ENCODE data around the gene ZMIZ1.

The ZMIZ1 gene

GRCh38 chr10:79116368-79116767 is 47.6 kb downstream of the ZMIZ1 start:
- FAIRE-seq (no peak), DNase-seq (ENCODE audit: insufficient read length, low spot score) (no peak)

GRCh38 chr10:79116801-79117723 is 48.3 kb downstream of the ZMIZ1 start:
- DNase-seq (ENCODE audit: insufficient read length, low spot score) (peak; percentile 61), FAIRE-seq (peak; percentile 87)

GRCh38 chr10:79118286-79119202 is 49.8 kb downstream of the ZMIZ1 start:
- DNase-seq (ENCODE audit: insufficient read length, low spot score) (no peak), FAIRE-seq (no peak)

GRCh38 chr10:79119306-79119705 is 50.5 kb downstream of the ZMIZ1 start:
- DNase-seq (ENCODE audit: insufficient read length, low spot score) (no peak), FAIRE-seq (no peak)

GRCh38 chr10:79123547-79123963 is 54.8 kb downstream of the ZMIZ1 start:
- no peak for FAIRE-seq

GRCh38 chr10:79124066-79124465 is 55.3 kb downstream of the ZMIZ1 start:
- FAIRE-seq (no peak), DNase-seq (ENCODE audit: insufficient read length, low spot score) (no peak)

More at GRCh38 chr10:79123547-79123963, 54.8 kb downstream of the ZMIZ1 start:
- no peak for DNase-seq (ENCODE audit: insufficient read length, low spot score)

- FAIRE-seq (no peak), DNase-seq (ENCODE audit: insufficient read length, low spot score) (no peak)
Measured at GRCh38 chr10:79125092-79125491, 56.3 kb downstream of the ZMIZ1 start.

GRCh38 chr10:79126351-79127080 is 57.8 kb downstream of the ZMIZ1 start:
- DNase-seq (ENCODE audit: insufficient read length, low spot score) = no peak
- no peak for FAIRE-seq

- DNase-seq (ENCODE audit: insufficient read length, low spot score) (no peak), FAIRE-seq (no peak)
Measured at GRCh38 chr10:79127151-79127961, 58.6 kb downstream of the ZMIZ1 start.

GRCh38 chr10:79128241-79128922 is 59.6 kb downstream of the ZMIZ1 start:
- no peak for DNase-seq (ENCODE audit: insufficient read length, low spot score)
- no peak for FAIRE-seq

- no peak for FAIRE-seq
Measured at GRCh38 chr10:79128923-79129305, 60.1 kb downstream of the ZMIZ1 start.

GRCh38 chr10:79129361-79129997 is 60.7 kb downstream of the ZMIZ1 start:
- FAIRE-seq = no peak
- no peak for DNase-seq (ENCODE audit: insufficient read length, low spot score)

More at GRCh38 chr10:79128923-79129305, 60.1 kb downstream of the ZMIZ1 start:
- DNase-seq (ENCODE audit: insufficient read length, low spot score) = no peak

- FAIRE-seq (no peak), DNase-seq (ENCODE audit: insufficient read length, low spot score) (no peak)
Measured at GRCh38 chr10:79130255-79130654, 61.5 kb downstream of the ZMIZ1 start.

GRCh38 chr10:79130846-79131245 is 62.1 kb downstream of the ZMIZ1 start:
- DNase-seq (ENCODE audit: insufficient read length, low spot score) (no peak), FAIRE-seq (no peak)

GRCh38 chr10:79131836-79132631 is 63.3 kb downstream of the ZMIZ1 start:
- FAIRE-seq (no peak), DNase-seq (ENCODE audit: insufficient read length, low spot score) (no peak)

GRCh38 chr10:79132681-79133381 is 64.1 kb downstream of the ZMIZ1 start:
- no peak for DNase-seq (ENCODE audit: insufficient read length, low spot score)
- no peak for FAIRE-seq

- DNase-seq (ENCODE audit: insufficient read length, low spot score) (no peak), FAIRE-seq (no peak)
Measured at GRCh38 chr10:79133416-79133815, 64.7 kb downstream of the ZMIZ1 start.

Data from GM19239 (cell line).